Stimulated activated CD4-positive, alpha-beta T cell treated with anti-CD3 and anti-CD28 coated beads, Interleukin-4, amount 100 ng/mL, for 24 hours (primary cell): ENCODE results near the gene GRIP2.

ENCODE experiments used
- DNase-seq: peaks from one replicate; pipeline ENCODE4 v3.0.0-alpha.2; 2020

GRIP2 gene

DNA sequence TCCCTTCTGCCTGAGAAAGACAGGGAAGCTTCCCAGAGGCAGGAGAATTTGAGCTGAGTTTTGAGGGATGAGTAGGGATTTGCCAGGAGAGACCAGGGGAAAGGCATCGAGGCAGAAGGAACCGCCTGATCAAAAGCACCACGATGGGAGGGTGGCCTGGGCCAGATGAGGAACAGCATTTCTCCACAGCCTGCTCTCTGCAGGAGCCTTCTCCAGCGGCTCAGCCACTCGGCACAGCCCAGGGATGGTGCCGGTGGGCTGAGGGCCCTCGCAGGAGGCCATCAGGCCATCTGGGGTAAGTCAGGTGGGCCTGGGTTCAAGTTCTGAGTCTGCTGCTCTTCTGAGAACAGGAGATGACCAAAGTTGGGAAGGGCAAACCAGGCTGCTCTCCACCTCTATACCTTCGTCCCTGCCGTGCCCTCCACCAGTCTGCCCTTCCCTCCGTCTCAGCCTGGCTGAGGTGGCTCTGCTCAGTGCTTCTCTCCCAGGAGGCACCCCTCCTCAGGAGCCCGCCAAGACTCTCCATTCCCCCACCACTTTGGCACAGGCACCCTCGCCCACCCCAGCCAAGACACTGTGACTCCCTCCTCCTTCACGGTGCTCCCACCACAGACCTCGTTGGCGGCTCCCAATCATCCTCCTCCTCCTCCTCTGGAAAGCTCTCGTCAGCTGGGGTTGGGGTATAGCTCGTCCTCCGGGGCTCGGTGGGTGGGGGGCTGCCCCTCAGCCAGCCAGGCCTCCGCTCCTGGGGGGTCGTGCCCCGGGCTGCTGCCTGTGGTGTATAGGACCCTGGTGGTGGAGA lies 34.9 kb downstream of the GRIP2 start:
- no peak for DNase-seq

DNA sequence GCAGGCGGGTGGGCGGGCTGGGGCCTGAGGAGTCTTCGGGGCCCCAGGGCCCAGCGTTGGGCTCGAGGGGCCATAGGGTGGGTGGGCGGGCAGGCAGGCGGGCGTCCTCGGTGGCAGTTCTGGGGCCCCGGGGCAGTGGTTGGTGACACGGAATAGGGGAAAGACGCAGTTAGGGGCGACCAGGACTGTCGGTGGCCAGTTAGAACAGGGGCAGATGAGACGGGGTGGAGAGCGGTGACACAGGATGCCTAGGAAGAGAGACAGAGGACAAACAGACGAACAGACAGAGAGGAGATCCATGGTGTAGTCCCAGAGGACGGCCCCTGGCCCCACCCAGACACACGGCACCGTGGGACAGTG lies 36.5 kb downstream of the GRIP2 start:
- DNase-seq = no peak

DNA sequence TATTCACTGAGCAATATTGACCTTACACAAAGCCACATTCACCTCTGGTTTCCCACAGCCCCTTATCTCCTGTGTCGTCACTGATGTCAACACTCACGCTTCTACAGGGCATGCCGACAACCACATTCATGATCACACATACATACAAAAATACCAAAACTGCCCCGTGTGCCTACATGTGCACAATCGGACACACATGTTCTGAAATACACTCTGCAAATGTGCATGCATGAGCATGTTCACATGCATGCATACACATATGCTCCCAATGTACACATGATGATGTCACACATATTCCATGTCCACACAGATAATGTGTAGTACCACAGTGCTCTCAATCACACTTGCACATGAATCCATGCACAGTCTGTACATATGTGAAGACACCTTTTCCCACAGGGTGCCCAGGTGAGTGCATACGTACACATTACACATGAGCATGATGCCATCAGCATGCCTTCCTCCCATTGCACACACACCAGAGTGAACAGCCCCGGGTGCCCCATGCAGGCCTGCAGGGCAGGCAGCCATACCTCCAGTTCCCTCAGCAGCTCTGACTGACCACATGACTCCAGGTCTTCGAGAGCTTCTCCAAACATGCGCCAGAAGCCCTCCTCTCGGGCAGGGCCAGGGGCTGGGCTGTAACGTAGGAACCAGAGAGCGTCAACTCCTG lies 37.0 kb downstream of the GRIP2 start:
- no peak for DNase-seq

DNA sequence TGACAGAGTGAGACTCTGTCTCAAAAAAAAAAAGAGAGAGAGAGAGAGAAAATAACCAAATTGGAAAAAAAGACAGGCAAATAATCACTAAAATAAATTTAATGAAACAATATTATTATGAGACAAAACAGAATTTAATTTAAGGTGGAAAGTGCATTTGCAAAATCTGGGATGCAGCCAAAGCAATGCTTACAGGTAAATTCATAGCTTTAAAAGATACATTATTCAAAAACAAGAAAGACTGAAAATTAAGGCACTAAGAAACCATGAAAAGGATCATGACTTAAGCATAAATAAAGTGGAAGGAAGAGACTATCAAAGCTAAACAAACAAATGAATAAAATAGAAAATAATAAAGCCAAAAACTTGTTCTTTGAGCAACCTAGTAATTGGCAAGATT lies 37.7 kb downstream of the GRIP2 start:
- DNase-seq = no peak

DNA sequence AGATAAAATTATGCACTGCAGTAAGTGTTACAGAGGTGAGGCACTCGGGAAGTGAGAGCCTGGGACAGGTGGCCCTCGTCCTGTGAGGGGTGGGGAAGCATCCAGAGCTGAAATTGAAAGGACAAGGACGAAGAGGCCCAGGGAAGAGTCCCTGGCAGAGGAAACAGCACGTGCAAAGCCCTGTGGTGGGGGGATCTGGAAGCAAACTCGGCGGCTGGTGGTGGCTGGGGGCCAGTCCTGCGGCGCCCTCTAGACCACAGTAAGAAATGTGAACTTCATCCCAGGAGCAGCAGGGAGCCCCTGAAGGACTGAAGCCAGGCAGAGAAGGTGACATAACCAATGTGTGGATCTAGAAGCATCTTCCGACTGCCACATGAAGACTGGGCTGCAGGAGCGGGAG lies 42.8 kb downstream of the GRIP2 start:
- no peak for DNase-seq

DNA sequence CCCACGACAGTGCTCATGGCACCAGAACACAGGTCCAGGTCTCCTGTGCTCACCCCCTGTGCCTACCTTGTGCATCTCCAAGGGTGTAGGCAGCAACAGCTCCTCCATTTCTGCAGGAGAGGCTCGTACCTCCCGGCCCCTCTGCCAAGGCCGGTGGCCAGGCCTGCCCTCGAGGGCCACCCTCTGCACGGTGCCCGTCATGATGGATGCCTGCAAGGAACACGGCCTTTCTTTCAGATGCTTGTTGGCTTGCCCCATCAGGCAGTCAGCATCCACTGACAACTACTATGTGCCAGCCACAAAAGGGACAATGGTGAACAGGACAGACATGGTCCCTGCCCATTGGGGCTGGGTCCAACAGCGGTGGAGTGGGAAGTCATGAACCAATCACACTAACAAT lies 43.8 kb downstream of the GRIP2 start:
- DNase-seq = no peak

DNA sequence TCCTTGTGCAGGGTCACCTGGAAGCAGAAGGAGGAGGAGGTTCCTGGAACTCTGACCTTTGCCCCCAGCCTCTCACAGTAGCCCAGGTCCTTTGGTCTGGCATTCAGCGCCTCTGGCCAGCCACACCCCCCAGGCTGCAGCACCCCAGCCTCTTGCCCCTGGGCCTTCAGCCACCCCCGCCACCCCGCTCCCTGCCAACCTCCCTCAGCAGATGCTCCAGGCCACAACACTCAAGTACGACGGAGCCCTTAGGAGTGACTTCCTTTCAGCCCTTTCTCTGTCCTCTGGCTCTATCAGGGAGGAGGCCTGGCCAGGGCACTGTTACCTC lies 45.2 kb downstream of the GRIP2 start:
- no peak for DNase-seq

DNA sequence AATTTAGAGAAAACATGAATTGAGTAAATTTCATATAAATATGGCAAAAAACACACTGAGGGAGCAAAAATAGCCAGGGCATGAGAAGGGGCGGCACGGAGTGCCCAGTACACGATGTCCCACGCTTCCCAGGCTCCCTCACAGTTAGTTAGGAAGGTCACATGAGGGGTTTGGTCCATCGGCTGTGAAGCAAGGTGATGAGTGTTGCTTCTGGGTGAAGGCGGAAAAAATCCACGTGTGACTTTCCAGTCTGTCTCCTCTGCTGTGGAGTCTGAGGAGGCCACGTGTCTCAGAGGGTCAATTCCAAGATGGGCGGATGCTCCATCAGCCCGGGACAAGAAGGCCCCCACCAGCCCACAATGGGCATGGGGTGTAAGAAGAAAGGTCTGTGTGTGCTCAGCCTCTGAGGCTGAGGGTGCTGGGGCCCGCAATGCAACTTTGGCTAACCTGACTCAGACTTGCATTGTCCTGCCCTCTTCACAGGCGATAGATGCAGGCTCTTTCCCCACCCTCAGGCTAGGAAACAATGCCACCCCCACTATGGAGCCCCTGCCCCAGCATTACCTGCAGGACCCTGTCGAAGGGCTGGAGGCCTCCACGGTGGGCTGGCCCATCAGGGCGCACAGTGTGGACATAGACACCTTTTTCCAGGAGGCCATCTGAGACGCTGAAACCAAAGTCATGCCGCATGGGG lies 45.7 kb downstream of the GRIP2 start:
- DNase-seq = no peak

DNA sequence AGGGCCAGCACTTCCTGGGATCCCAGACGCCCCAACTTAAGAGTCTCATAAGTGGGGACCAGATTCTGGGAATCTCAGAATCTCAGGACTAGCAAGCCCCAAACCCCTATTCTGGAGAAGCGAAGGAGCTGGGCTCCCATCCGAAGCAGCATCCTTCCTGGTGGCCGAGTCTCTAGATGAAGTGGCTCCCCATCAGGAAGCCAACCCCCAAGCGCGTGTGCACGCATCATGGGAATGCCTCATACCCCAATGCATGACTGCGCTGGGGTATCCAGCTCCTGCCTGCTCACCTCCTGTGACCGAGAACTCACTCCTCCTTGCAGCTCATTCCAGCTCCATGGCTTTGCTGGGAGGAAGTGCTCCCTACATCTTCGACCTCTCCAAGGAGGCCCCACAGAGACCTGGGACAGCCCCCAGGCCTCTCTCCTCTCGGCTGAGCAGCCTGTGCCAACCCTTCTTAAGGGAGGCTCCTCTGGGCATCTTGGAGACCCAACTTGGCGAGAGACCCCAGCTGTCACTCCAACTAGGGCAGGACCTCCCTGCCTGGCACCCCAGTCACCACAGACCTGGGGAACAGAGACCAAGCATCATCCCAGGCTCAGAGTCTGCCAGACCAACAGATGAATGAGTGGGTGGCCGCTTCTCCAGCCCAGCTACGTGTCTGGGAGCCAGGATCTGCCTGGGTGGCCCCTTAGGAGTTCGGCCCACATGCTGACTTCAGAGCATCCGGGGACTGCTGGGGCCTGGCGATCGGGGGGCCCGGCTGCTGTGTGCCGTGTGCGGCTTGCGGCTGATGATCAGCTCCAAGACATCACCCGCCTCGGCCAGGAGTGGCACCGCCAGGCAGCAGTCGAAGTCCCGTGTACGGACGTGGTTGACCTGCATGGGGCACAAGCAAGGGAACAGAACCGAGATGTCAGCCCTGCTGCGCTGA lies 46.9 kb downstream of the GRIP2 start:
- no peak for DNase-seq

DNA sequence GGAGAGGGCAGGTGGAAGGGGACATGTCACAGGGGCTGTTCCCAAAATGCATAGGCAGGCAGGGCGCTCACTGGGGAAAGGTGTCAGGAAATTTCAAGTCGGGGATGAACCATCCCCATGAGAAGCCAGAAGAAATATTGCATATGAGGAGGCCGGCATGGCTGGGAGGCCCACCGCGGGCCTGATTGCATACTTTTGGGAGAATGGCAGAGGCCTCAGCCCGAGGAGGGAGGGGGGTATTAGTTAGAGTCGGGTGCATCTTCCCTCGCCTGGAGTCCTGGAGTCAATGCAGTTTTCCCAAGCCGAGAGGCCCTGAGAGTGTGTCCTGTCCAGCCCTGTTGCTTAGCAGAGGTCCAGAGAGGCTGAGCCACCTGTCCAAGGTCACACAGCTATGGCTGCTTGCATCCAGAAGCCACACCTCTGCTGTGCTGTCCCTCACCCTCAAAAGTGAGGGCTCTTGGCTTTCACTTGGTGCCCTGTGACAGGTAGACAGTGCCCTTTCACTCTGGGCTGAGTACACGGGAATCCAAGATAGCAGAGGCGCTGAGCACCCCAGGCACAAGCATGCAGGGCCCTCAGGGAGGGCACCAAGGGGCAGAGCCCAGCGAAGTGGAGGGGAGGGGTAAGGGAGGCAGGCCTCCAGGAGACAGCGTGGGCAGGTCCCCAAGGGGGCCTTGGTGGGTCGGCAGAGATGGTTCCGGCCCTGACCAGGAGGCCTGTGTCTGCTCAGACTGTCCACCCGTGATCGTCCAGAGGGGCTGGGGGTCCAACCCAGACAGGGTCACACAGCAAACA lies 48.5 kb downstream of the GRIP2 start:
- DNase-seq = no peak

DNA sequence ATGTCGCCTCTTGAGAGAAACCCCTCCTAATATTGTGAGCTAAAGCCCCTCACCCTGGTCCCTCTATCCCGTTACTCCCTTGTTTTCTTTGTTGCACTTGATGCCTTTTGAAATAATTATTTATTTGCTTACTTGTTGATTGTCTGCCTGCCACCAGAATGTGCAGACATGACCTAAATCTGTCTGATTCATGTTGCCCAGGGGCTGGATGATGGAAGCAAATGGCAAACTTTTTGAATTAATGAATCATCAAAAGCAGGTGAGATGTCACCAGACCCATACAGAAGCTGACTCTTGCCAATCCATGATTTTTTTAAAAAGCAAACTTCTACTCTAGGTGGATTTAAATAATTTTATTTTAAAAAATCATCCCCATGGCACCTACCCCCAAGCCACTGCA lies 49.3 kb downstream of the GRIP2 start:
- no peak for DNase-seq

DNA sequence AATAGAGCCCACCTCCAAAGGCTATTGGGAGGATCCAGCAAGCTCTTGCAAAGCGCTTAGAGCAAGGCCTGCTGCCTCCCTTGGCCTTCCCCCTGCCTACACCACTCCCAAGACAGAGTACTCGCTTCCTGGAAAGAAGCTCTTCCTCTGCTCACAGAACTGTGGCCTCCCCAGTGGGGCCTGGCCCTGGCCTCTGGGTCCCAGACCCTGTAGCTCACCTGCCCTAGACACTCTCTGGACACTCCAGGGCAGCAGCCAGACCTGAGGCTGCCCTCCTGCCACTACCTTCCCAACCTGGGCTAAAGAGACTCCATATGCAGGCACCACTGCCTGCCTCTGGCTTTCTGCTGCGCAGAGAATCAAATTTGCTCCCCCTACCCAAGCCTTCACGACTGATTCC lies 49.9 kb downstream of the GRIP2 start:
- DNase-seq = no peak

DNA sequence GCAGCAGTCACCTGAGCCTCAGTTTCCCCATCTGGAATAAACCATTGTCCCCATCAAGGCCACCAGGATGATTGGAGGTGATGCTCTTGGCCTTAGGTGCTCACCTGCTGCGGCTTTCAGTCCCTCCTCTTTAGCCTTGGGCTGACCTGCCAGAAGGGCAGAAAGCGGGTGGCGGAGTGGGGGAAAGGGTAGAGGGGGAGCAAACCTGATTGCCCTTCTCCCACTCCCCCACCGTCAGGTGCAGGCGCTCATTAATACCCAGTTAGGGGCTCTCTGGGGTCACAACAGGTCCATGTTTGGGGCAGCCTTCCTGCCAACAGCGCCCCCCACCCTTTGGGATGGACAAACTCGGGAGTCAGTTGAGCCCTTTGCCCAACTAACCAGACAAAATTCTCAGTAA lies 50.5 kb downstream of the GRIP2 start:
- no peak for DNase-seq

DNA sequence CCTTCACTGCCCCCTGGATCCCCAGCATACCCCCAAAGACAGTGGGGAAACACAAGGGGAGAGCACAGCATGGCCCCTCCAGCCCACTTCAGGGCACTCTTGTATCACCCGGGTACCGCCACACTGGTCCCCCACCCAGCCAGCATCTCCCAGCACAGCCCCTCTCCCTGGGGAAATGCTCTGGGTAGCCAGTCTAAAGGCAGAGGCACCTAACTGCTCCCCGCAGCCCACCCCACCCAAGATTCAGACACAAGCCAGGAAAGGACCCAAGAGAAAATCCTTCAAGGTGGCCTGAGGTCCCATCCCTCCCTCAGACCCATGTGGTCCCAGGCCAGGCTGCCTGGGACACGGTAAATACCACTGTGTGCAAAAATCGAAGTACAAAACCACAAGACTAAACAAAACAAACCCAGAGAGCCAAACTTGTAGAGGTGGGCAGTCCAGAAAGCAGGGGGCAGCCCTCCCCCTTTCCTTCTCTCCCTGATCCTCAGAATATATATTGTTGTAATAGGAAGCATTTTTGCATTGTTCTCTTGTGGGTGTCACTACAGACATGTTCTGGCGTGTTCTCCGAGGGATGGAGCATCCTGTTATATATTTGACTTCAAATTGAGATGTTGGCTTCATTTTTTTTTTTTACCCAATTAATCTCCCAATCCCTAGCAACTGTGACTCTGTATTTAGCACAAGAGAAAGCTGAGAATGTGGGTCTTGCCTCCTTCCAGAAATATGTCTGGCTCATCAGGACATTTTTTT lies 51.7 kb downstream of the GRIP2 start:
- DNase-seq = no peak

DNA sequence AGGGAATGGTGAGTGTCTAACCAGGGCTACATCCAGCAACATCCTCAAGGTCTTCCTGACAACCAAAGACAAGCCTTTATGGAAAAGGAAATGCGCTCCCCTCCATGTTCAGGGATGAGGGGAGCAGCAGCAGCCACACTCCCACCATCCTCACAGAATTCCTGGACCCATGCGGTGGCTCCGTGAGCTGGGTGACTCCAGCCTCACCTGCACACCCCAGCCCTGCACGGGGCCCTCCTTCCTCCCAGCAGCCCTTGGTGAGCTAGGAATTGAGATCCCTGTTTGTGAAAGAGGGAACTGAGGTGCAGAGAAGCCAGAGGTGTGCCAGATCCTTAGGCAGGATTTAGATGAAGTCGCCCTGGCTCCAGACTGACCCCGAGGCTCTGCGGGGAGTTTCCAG lies 52.3 kb downstream of the GRIP2 start:
- no peak for DNase-seq

DNA sequence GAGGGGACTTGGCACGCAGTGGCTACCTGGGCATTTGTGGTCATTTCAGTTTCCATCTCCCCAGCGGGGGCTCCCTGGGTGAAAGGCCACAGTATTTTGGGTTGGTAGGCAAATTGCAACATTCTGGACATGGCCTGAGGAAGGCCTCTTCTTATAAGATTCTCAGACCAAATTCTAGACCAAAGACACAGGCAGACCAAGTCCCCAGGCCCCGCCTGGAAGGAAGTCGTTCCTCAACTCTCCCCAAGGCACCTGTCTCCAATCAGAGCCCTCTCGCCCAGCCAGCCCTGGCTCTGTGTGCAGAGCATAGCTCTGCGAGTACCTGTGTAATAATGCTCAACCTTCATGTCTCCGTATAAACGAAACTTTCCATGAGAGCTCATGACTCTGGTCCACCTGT lies 53.1 kb downstream of the GRIP2 start:
- no peak for DNase-seq

DNA sequence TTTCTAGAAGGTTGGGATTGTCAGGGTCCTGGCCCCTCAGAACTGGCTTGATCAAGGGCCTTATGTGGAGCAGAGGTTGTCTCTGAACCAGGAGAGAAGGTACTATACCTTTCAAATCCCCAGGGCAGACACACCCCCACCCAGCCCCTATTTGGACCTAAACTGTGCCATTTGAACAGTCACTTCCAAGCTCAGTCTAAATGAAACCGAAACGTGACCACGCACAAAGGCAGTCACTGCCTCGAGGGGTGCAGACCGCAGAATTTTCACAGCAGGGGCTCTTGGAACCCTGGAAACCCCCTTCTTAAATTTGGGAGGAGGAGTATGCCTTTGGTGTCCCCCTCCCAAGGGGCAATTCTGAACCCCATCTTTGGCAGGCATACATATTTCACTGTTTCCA lies 53.7 kb downstream of the GRIP2 start:
- DNase-seq = no peak

DNA sequence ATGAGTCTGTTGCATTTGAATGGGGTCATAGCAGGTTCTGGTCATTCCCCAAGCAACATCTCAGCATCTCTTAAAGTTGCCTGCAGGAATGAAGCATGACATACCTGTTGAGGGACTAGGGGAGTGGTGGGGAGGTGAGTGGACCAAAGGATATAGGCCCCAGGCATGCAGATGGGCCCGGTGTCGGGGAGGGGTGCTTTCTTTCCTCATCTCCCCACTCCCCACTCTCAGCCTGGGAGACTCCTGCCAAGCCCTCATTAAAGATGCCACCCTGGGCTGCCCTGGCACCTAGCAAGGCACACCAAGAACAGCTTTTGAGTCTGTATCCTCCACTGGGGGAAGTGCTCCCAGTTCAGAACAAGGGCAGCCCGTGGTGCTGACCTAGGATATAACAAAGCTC lies 54.2 kb downstream of the GRIP2 start:
- DNase-seq = no peak

DNA sequence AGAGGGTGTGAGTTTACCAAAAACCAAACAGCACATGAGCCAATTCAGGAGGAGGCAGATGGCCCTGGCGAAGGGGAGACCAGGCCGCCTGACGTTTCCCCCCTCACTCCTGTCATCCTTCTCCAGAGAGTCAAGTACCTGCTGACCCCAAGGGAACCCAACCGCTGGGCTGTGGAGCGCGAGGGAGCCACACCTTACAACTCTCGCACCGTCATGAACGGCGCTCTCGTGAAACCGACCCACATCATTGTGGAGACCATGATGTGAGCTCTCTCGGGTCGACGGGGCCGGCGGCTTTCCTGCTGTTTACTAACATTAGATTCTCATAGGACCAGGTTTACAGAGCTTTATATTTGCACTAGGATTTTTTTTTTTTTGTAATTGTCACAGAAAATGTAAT lies 55.4 kb downstream of the GRIP2 start:
- no peak for DNase-seq

DNA sequence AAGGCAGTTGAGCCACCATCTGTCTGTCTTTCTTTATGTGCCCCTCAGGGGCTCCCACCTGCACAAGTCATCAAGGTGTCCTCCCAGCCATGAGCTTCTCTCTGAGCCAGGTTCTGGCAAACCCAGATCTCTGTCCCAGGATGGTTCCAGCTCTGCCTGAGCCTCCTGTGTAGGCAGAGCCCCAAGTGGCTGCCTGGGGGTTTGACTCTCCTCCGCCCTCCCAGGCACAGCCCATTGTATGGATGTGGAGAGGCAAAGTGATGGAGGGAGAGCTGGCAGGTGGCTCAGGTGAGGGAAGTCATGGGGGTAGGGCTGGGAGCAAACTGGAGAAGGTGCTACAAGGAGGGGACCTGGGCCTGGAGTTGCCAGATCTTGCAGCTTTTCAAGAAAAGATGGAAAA lies 56.9 kb downstream of the GRIP2 start:
- DNase-seq = no peak

DNA sequence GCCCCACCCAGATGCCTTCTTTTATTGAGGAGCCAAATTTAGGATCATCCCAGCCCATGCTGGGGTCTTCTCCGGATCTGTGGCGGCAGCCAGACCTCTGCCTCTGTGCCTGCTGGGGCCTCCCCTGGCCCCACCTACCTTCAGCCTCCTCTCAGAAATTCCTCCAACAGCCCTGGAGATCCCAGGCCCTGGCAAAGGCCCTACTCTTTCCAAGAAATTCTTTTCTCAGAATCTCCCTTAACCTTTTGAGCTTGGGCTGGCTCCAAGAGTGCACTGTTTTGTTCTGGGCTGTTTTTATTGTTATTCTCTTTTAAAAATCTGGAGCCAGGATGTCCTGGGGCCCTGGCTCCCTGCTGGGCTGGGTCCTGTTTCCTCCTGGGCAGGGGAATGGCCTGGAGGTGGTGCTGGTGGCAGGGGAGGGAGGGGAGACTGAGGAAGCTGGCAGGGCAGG lies 57.8 kb downstream of the GRIP2 start:
- no peak for DNase-seq

DNA sequence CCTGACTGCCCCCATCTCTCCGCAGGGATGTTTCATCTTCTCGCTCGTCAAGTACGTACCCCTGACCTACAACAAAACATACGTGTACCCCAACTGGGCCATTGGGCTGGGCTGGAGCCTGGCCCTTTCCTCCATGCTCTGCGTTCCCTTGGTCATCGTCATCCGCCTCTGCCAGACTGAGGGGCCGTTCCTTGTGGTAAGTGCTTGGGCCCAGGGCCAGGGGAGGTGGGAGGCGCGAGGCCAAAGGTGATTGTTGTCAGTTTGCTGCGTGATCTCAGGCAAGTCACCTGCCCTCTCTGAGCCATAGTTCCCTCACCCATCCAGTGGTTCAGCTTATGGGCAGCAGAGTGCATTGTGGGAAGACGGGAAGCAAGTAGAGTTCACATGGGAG lies 58.5 kb downstream of the GRIP2 start:
- DNase-seq = no peak
